ENCODE data around the gene ITGAE. TPM values are rescaled to one million over a fixed set of nuclear protein-coding genes. Genes with fewer than 3 reads are reported as not detected.
"Not testable (repeated sequence)": the region's sequence is repeated elsewhere in the genome, so short reads cannot be mapped to it uniquely, and the experiment has no call there.

The ITGAE gene
- total and polyA plus RNA-seq, 2 donors from 2014 or later, result 16.5 to 46.3 TPM

- no peaks in the 10 kb centered on the region for H3K36me3 ChIP-seq (ENCODE audit: control insufficient read depth in 2 of 3, insufficient read depth in 3 of 3, low read length in 3 of 3)
- intact Hi-C loops (cut with DNase I), result loop anchor here (10.0 kb wide), 1 partner anchor 105 kb away; the partner anchor contains the start of gene NCBP3
- no peak overlapping the region for H3K27ac ChIP-seq (ENCODE audit: low read depth in 2 of 2, low read length in 2 of 2)
- H3K4me1 ChIP-seq (ENCODE audit: control insufficient read depth in 2 of 3, insufficient read depth in 2 of 3, low read depth in 1 of 3, low read length in 3 of 3), result peaks cover 0 to 7% (median 6%) of the 10 kb centered on the region in 3 donors
- no peaks in the 10 kb centered on the region for H3K27me3 ChIP-seq (ENCODE audit: control insufficient read depth, insufficient read depth, low read length)
- FAIRE-seq (no peak), DNase-seq (peak in 2 of 5 donors; percentile 22 to 51)
- TF ChIP-seq CTCF (IDR thresholded peaks at IDR 0.05; ENCODE audit: borderline replicate concordance, extremely low read depth, insufficient read depth), result no peak
- H3K9me3 ChIP-seq (ENCODE audit: control insufficient read depth in 2 of 3, insufficient read depth in 1 of 3, low read length in 3 of 3), result no peaks in the 10 kb centered on the region
- no peak overlapping the region for H3K9ac ChIP-seq (ENCODE audit: low read length in 3 of 3)
- no peak overlapping the region for H3K4me3 ChIP-seq (ENCODE audit: low read length in 3 of 3)
Observed at GRCh38 chr17:3739422-3740124, 61.4 kb downstream of the ITGAE start.

GRCh38 chr17:3738562-3739295 lies 62.3 kb downstream of the ITGAE start:
- H3K27me3 ChIP-seq (ENCODE audit: control insufficient read depth, insufficient read depth, low read length), result no peaks in the 10 kb centered on the region
- H3K36me3 ChIP-seq (ENCODE audit: control insufficient read depth in 2 of 3, insufficient read depth in 3 of 3, low read length in 3 of 3), result no peaks in the 10 kb centered on the region
- peak overlapping the region in 1 of 3 donors; percentile 40 for H3K9ac ChIP-seq (ENCODE audit: low read length in 3 of 3)
- DNase-seq, result peak; percentile 61 to 78 (median 69)
- no peaks in the 10 kb centered on the region for H3K9me3 ChIP-seq (ENCODE audit: control insufficient read depth in 2 of 3, insufficient read depth in 1 of 3, low read length in 3 of 3)
- FAIRE-seq, result no peak
- no peak for TF ChIP-seq CTCF (IDR thresholded peaks at IDR 0.05; ENCODE audit: borderline replicate concordance, extremely low read depth, insufficient read depth)
- H3K4me3 ChIP-seq (ENCODE audit: low read length in 3 of 3), result peak overlapping the region in 1 of 3 donors; percentile 35
- intact Hi-C loops (cut with DNase I), result loop anchor here (10.0 kb wide), 1 partner anchor 106 kb away; the partner anchor contains the start of gene NCBP3
- no peak overlapping the region for H3K27ac ChIP-seq (ENCODE audit: low read depth in 2 of 2, low read length in 2 of 2)
- H3K4me1 ChIP-seq (ENCODE audit: control insufficient read depth in 2 of 3, insufficient read depth in 2 of 3, low read depth in 1 of 3, low read length in 3 of 3), result peaks cover 0 to 7% (median 6%) of the 10 kb centered on the region in 3 donors

- no peak overlapping the region for H3K4me3 ChIP-seq (ENCODE audit: low read length in 3 of 3)
- H3K9me3 ChIP-seq (ENCODE audit: control insufficient read depth in 2 of 3, insufficient read depth in 1 of 3, low read length in 3 of 3), result no peaks in the 10 kb centered on the region
- H3K36me3 ChIP-seq (ENCODE audit: control insufficient read depth in 2 of 3, insufficient read depth in 3 of 3, low read length in 3 of 3), result no peaks in the 10 kb centered on the region
- TF ChIP-seq CTCF (IDR thresholded peaks at IDR 0.05; ENCODE audit: borderline replicate concordance, extremely low read depth, insufficient read depth), result no peak
- H3K9ac ChIP-seq (ENCODE audit: low read length in 3 of 3), result no peak overlapping the region
- no peak overlapping the region for H3K27ac ChIP-seq (ENCODE audit: low read depth in 2 of 2, low read length in 2 of 2)
- FAIRE-seq (no peak), DNase-seq (no peak)
- intact Hi-C loops (cut with DNase I), result loop anchor here (10.0 kb wide), 1 partner anchor 109 kb away; the partner anchor contains the start of gene NCBP3
- peaks cover 0 to 7% (median 6%) of the 10 kb centered on the region in 3 donors for H3K4me1 ChIP-seq (ENCODE audit: control insufficient read depth in 2 of 3, insufficient read depth in 2 of 3, low read depth in 1 of 3, low read length in 3 of 3)
- no peaks in the 10 kb centered on the region for H3K27me3 ChIP-seq (ENCODE audit: control insufficient read depth, insufficient read depth, low read length)
Observed at GRCh38 chr17:3735515-3735914, 65.5 kb downstream of the ITGAE start.

GRCh38 chr17:3734911-3735276 lies 66.1 kb downstream of the ITGAE start:
- not testable (repeated sequence) for DNase-seq; H3K36me3 ChIP-seq (ENCODE audit: control insufficient read depth in 2 of 3, insufficient read depth in 3 of 3, low read length in 3 of 3)
- intact Hi-C loops (cut with DNase I), result loop anchor here (10.0 kb wide), 1 partner anchor 110 kb away; the partner anchor contains the start of gene NCBP3

More at GRCh38 chr17:3734911-3735276, 66.1 kb downstream of the ITGAE start:
- not testable (repeated sequence) for H3K4me1 ChIP-seq (ENCODE audit: control insufficient read depth in 2 of 3, insufficient read depth in 2 of 3, low read depth in 1 of 3, low read length in 3 of 3); H3K9me3 ChIP-seq (ENCODE audit: control insufficient read depth in 2 of 3, insufficient read depth in 1 of 3, low read length in 3 of 3); FAIRE-seq; H3K27ac ChIP-seq (ENCODE audit: low read depth in 2 of 2, low read length in 2 of 2); H3K4me3 ChIP-seq (ENCODE audit: low read length in 3 of 3); H3K9ac ChIP-seq (ENCODE audit: low read length in 3 of 3); H3K27me3 ChIP-seq (ENCODE audit: control insufficient read depth, insufficient read depth, low read length)

Data from kidney (tissue), 14 donors.